Glutamatergic neuron (in vitro differentiated cells): Measurements from ENCODE around the gene MYO5A. TPM values are rescaled to one million over a fixed set of nuclear protein-coding genes. Genes with fewer than 3 reads are reported as not detected.

Experiments
- DNase-seq: peaks from one replicate; pipeline ENCODE4 v3.0.0; 2022
- H3K27ac Mint-ChIP-seq: one replicate; pipeline ENCODE4 v1.8.0; 2020; ENCODE audit warnings: mild to moderate bottlenecking, mixed read lengths, inconsistent platforms; ENCODE audit not compliant: unreplicated experiment
- H3K27me3 Mint-ChIP-seq: one replicate; pipeline ENCODE4 v1.8.0; 2020; ENCODE audit warnings: mild to moderate bottlenecking, moderate library complexity, mixed read lengths, inconsistent platforms; ENCODE audit not compliant: unreplicated experiment
- H3K36me3 Mint-ChIP-seq: one replicate; pipeline ENCODE4 v1.8.0; 2020; ENCODE audit warnings: mild to moderate bottlenecking, mixed read lengths, inconsistent platforms; ENCODE audit not compliant: unreplicated experiment
- H3K4me1 Mint-ChIP-seq: one replicate; pipeline ENCODE4 v1.8.0; 2020; ENCODE audit warnings: mild to moderate bottlenecking, low read depth, mixed read lengths, inconsistent platforms; ENCODE audit not compliant: unreplicated experiment
- H3K4me3 Mint-ChIP-seq: one replicate; pipeline ENCODE4 v1.8.0; 2020; ENCODE audit warnings: mild to moderate bottlenecking, mixed read lengths, inconsistent platforms; ENCODE audit not compliant: unreplicated experiment
- H3K9me3 Mint-ChIP-seq: one replicate; pipeline ENCODE4 v1.8.0; 2020; ENCODE audit warnings: mild to moderate bottlenecking, moderate library complexity, mixed read lengths, inconsistent platforms; ENCODE audit not compliant: unreplicated experiment
- total RNA-seq: library from RNA; stranded (reverse); fragmentation: NEBNext Ultra II Directional; extraction: Animal tissue kit (Norgen Biotek cat#: 25700); gene quantifications from one replicate; pipeline ENCODE4 v1.2.1, GENCODE V29; 2021; ENCODE audit not compliant: unreplicated experiment
- TF ChIP-seq, protein P1 (sequence below): fragments of 200-600 bp; sonication (generic); IDR thresholded peaks from one replicate; pipeline ENCODE4 v1.5.0; 2021; ENCODE audit not compliant: partially characterized antibody, unreplicated experiment

MYO5A gene
- total RNA-seq, 1 donor from 2014 or later, result 61.0 TPM

- DNase-seq, result no peak
- Mint-ChIP-seq H3K4me1 (no peaks in the 10 kb centered on the region), H3K27ac (no peak overlapping the region), H3K36me3 (peaks cover 2% of the 10 kb centered on the region), H3K27me3 (no peaks in the 10 kb centered on the region), H3K4me3 (no peak overlapping the region), H3K9me3 (peaks cover 2% of the 10 kb centered on the region)
- TF ChIP-seq, protein P1, sequence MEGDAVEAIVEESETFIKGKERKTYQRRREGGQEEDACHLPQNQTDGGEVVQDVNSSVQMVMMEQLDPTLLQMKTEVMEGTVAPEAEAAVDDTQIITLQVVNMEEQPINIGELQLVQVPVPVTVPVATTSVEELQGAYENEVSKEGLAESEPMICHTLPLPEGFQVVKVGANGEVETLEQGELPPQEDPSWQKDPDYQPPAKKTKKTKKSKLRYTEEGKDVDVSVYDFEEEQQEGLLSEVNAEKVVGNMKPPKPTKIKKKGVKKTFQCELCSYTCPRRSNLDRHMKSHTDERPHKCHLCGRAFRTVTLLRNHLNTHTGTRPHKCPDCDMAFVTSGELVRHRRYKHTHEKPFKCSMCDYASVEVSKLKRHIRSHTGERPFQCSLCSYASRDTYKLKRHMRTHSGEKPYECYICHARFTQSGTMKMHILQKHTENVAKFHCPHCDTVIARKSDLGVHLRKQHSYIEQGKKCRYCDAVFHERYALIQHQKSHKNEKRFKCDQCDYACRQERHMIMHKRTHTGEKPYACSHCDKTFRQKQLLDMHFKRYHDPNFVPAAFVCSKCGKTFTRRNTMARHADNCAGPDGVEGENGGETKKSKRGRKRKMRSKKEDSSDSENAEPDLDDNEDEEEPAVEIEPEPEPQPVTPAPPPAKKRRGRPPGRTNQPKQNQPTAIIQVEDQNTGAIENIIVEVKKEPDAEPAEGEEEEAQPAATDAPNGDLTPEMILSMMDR, result no peak
Measured at GRCh38 chr15:52324109-52324508, 204.6 kb downstream of the MYO5A start.

GRCh38 chr15:52318729-52319500, 209.8 kb downstream of the MYO5A start:
- Mint-ChIP-seq H3K9me3 (no peaks in the 10 kb centered on the region), H3K4me1 (no peaks in the 10 kb centered on the region), H3K36me3 (peaks cover 8% of the 10 kb centered on the region), H3K27me3 (no peaks in the 10 kb centered on the region), H3K27ac (no peak overlapping the region), H3K4me3 (no peak overlapping the region)
- TF ChIP-seq, protein P1, result no peak
- no peak for DNase-seq

GRCh38 chr15:52317688-52318087, 211.0 kb downstream of the MYO5A start:
- Mint-ChIP-seq H3K27me3 (no peaks in the 10 kb centered on the region), H3K4me3 (no peak overlapping the region), H3K36me3 (peaks cover 8% of the 10 kb centered on the region), H3K4me1 (no peaks in the 10 kb centered on the region), H3K9me3 (no peaks in the 10 kb centered on the region), H3K27ac (no peak overlapping the region)
- TF ChIP-seq, protein P1, result no peak
- DNase-seq, result no peak

DNA sequence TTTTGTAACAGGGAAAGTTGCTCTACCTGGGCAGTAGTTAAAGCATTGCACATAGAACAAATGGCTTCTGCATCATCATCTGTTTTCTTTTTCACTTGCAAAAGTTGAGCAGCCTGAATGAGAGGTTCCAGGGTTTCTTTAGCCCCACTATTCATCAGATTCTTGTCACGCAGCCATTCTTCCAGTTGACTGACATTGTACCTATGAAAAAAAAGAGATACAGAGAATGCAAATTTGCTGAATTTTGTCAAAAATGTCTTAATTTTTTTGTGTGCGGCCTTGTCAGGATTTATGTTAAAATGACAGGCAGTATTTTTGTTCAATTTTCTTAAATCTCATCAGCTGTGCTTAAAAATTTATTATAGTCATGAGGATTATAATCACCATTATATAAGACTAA, 211.7 kb downstream of the MYO5A start:
- H3K4me3 Mint-ChIP-seq, result no peak overlapping the region

DNA sequence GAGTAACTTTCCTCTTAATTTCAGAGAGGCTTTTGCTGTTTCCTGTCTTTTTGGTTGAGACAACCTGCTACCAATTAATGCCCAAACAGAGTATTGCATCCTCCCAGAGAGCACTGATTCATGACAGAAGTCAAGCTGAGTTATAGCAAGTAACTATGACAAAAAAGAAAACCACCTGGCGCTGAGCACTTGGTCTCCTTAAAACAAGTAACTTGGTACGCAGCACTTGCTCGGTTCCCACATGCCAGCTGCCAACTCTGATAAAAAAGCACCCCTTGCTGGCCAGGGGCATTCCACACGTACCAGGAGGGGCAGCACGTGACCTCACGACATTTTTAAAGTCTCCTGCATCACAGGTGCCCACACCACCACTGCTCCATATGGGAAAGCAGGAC, 219.5 kb downstream of the MYO5A start:
- H3K27me3 Mint-ChIP-seq, result no peaks in the 10 kb centered on the region
- TF ChIP-seq, protein P1, result no peak
- no peaks in the 10 kb centered on the region for H3K36me3 Mint-ChIP-seq
- no peak for DNase-seq
- no peak overlapping the region for H3K4me3 Mint-ChIP-seq
- no peak overlapping the region for H3K27ac Mint-ChIP-seq
- H3K4me1 Mint-ChIP-seq, result no peaks in the 10 kb centered on the region
- H3K9me3 Mint-ChIP-seq, result no peaks in the 10 kb centered on the region

More for the DNA sequence above, 211.7 kb downstream of the MYO5A start:
- no peak for DNase-seq
- Mint-ChIP-seq H3K4me1 (no peaks in the 10 kb centered on the region), H3K27me3 (no peaks in the 10 kb centered on the region), H3K27ac (no peak overlapping the region), H3K36me3 (peaks cover 8% of the 10 kb centered on the region), H3K9me3 (no peaks in the 10 kb centered on the region)
- TF ChIP-seq, protein P1, result no peak
